ENCODE measurements around the gene MCF2L. TPM values are rescaled to one million over a fixed set of nuclear protein-coding genes. Genes with fewer than 3 reads are reported as not detected.

Gene MCF2L
- total and polyA plus RNA-seq, 2 experiments from 2014 or later, result 4.8 to 25.6 TPM

DNA sequence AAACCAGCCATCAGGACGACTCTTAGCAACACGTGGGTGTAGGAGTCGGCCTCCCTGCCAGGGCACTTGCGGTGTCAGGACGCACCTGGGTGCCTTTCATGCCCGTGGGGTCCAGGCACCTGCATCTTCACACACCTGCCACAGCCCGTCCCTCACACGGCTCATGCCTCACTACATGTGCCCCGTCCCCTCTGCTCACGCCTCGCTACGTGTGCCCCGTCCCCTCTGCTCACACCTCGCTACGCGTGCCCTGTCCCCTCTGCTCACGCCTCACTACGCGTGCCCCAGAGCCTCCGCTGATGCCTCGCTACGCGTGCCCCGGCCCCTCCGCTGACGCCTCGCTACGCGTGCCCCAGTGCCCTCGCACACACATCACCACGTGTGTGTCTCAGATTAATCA lies 78.6 kb downstream of the MCF2L start:
- Mint-ChIP-seq H3K4me1 (peaks cover 9% of the 10 kb centered on the region), H3K4me3 (no peak overlapping the region), H3K36me3 (ENCODE audit: low read depth) (no peaks in the 10 kb centered on the region), H3K9me3 (no peaks in the 10 kb centered on the region; the same call in 2 of the 3 replicates), H3K27ac (no peak overlapping the region), H3K27me3 (ENCODE audit: insufficient read depth, low read depth, poor library complexity) (peaks cover 7% of the 10 kb centered on the region)
- no peak overlapping the region for H3K4me3 ChIP-seq
- H3K9me2 ChIP-seq (ENCODE audit: insufficient read depth), result no peaks in the 10 kb centered on the region
- H2AFZ ChIP-seq, result no peak overlapping the region
- TF ChIP-seq POLR2AphosphoS5 (IDR thresholded peaks at IDR 0.05; ENCODE audit: low read depth) (no peak), ZNF114 (CRISPR knock-in tag; IDR thresholded peaks at IDR 0.05) (no peak), ZNF331 (CRISPR knock-in tag; IDR thresholded peaks at IDR 0.05; ENCODE audit: low read depth) (no peak), JUNB (IDR thresholded peaks at IDR 0.05; ENCODE audit: unreplicated experiment) (no peak), EZH2 (IDR thresholded peaks at IDR 0.05; ENCODE audit: low read depth, unreplicated experiment) (no peak), CREB1 (CRISPR knock-in tag; IDR thresholded peaks at IDR 0.05; ENCODE audit: low read depth) (no peak), STAT1 (IDR thresholded peaks at IDR 0.05; ENCODE audit: unreplicated experiment) (no peak), EZH2phosphoT487 (IDR thresholded peaks at IDR 0.05; ENCODE audit: unreplicated experiment) (no peak), NANOG (IDR thresholded peaks at IDR 0.05; ENCODE audit: borderline replicate concordance) (no peak)
- TF ChIP-seq, protein P1, sequence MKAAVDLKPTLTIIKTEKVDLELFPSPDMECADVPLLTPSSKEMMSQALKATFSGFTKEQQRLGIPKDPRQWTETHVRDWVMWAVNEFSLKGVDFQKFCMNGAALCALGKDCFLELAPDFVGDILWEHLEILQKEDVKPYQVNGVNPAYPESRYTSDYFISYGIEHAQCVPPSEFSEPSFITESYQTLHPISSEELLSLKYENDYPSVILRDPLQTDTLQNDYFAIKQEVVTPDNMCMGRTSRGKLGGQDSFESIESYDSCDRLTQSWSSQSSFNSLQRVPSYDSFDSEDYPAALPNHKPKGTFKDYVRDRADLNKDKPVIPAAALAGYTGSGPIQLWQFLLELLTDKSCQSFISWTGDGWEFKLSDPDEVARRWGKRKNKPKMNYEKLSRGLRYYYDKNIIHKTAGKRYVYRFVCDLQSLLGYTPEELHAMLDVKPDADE (IDR thresholded peaks at IDR 0.05), result no peak
- TF ChIP-seq, protein P2, sequence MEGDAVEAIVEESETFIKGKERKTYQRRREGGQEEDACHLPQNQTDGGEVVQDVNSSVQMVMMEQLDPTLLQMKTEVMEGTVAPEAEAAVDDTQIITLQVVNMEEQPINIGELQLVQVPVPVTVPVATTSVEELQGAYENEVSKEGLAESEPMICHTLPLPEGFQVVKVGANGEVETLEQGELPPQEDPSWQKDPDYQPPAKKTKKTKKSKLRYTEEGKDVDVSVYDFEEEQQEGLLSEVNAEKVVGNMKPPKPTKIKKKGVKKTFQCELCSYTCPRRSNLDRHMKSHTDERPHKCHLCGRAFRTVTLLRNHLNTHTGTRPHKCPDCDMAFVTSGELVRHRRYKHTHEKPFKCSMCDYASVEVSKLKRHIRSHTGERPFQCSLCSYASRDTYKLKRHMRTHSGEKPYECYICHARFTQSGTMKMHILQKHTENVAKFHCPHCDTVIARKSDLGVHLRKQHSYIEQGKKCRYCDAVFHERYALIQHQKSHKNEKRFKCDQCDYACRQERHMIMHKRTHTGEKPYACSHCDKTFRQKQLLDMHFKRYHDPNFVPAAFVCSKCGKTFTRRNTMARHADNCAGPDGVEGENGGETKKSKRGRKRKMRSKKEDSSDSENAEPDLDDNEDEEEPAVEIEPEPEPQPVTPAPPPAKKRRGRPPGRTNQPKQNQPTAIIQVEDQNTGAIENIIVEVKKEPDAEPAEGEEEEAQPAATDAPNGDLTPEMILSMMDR (conservative IDR thresholded peaks at IDR 0.05; ENCODE audit: low read depth in 2 of 2), result no peak
- TF ChIP-seq, protein P3, sequence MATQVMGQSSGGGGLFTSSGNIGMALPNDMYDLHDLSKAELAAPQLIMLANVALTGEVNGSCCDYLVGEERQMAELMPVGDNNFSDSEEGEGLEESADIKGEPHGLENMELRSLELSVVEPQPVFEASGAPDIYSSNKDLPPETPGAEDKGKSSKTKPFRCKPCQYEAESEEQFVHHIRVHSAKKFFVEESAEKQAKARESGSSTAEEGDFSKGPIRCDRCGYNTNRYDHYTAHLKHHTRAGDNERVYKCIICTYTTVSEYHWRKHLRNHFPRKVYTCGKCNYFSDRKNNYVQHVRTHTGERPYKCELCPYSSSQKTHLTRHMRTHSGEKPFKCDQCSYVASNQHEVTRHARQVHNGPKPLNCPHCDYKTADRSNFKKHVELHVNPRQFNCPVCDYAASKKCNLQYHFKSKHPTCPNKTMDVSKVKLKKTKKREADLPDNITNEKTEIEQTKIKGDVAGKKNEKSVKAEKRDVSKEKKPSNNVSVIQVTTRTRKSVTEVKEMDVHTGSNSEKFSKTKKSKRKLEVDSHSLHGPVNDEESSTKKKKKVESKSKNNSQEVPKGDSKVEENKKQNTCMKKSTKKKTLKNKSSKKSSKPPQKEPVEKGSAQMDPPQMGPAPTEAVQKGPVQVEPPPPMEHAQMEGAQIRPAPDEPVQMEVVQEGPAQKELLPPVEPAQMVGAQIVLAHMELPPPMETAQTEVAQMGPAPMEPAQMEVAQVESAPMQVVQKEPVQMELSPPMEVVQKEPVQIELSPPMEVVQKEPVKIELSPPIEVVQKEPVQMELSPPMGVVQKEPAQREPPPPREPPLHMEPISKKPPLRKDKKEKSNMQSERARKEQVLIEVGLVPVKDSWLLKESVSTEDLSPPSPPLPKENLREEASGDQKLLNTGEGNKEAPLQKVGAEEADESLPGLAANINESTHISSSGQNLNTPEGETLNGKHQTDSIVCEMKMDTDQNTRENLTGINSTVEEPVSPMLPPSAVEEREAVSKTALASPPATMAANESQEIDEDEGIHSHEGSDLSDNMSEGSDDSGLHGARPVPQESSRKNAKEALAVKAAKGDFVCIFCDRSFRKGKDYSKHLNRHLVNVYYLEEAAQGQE (IDR thresholded peaks at IDR 0.05; ENCODE audit: unreplicated experiment), result no peak
- TF ChIP-seq, protein P4, sequence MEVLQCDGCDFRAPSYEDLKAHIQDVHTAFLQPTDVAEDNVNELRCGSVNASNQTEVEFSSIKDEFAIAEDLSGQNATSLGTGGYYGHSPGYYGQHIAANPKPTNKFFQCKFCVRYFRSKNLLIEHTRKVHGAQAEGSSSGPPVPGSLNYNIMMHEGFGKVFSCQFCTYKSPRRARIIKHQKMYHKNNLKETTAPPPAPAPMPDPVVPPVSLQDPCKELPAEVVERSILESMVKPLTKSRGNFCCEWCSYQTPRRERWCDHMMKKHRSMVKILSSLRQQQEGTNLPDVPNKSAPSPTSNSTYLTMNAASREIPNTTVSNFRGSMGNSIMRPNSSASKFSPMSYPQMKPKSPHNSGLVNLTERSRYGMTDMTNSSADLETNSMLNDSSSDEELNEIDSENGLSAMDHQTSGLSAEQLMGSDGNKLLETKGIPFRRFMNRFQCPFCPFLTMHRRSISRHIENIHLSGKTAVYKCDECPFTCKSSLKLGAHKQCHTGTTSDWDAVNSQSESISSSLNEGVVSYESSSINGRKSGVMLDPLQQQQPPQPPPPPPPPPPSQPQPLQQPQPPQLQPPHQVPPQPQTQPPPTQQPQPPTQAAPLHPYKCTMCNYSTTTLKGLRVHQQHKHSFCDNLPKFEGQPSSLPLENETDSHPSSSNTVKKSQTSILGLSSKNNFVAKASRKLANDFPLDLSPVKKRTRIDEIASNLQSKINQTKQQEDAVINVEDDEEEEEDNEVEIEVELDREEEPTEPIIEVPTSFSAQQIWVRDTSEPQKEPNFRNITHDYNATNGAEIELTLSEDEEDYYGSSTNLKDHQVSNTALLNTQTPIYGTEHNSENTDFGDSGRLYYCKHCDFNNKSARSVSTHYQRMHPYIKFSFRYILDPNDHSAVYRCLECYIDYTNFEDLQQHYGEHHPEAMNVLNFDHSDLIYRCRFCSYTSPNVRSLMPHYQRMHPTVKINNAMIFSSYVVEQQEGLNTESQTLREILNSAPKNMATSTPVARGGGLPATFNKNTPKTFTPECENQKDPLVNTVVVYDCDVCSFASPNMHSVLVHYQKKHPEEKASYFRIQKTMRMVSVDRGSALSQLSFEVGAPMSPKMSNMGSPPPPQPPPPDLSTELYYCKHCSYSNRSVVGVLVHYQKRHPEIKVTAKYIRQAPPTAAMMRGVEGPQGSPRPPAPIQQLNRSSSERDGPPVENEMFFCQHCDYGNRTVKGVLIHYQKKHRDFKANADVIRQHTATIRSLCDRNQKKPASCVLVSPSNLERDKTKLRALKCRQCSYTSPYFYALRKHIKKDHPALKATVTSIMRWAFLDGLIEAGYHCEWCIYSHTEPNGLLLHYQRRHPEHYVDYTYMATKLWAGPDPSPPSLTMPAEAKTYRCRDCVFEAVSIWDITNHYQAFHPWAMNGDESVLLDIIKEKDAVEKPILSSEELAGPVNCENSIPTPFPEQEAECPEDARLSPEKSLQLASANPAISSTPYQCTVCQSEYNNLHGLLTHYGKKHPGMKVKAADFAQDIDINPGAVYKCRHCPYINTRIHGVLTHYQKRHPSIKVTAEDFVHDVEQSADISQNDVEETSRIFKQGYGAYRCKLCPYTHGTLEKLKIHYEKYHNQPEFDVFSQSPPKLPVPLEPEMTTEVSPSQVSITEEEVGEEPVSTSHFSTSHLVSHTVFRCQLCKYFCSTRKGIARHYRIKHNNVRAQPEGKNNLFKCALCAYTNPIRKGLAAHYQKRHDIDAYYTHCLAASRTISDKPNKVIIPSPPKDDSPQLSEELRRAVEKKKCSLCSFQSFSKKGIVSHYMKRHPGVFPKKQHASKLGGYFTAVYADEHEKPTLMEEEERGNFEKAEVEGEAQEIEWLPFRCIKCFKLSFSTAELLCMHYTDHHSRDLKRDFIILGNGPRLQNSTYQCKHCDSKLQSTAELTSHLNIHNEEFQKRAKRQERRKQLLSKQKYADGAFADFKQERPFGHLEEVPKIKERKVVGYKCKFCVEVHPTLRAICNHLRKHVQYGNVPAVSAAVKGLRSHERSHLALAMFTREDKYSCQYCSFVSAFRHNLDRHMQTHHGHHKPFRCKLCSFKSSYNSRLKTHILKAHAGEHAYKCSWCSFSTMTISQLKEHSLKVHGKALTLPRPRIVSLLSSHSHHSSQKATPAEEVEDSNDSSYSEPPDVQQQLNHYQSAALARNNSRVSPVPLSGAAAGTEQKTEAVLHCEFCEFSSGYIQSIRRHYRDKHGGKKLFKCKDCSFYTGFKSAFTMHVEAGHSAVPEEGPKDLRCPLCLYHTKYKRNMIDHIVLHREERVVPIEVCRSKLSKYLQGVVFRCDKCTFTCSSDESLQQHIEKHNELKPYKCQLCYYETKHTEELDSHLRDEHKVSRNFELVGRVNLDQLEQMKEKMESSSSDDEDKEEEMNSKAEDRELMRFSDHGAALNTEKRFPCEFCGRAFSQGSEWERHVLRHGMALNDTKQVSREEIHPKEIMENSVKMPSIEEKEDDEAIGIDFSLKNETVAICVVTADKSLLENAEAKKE (CRISPR knock-in tag; IDR thresholded peaks at IDR 0.05), result no peak
- DNase-seq (ENCODE audit: low spot score), result no peak
- H3K4me1 ChIP-seq (ENCODE audit: insufficient read depth), result no peaks in the 10 kb centered on the region
- H3K4me2 ChIP-seq, result no peak overlapping the region
- no peak overlapping the region for H3K27ac ChIP-seq (ENCODE audit: low read depth)
- H3K36me3 ChIP-seq (ENCODE audit: insufficient read depth), result no peaks in the 10 kb centered on the region
- H3K27me3 ChIP-seq (ENCODE audit: insufficient read depth), result no peaks in the 10 kb centered on the region
- H4K20me1 ChIP-seq (replicated peaks; ENCODE audit: insufficient read depth), result no peaks in the 10 kb centered on the region
- no peaks in the 10 kb centered on the region for H3K79me2 ChIP-seq (replicated peaks; ENCODE audit: insufficient read depth)
- no peaks in the 10 kb centered on the region for H3F3A ChIP-seq (replicated peaks; ENCODE audit: low read depth)
- ATAC-seq, result no peak
